ENCODE measurements around the gene U2SURP.

The U2SURP gene

GRCh38 chr3:143090976-143091837 is 89.8 kb downstream of the U2SURP start:
- Histone ChIP-seq H3K4me3 (no peak overlapping the region), H3K27ac (no peak overlapping the region)

GRCh38 chr3:143092191-143092590 is 90.8 kb downstream of the U2SURP start:
- H3K4me3 ChIP-seq, result no peak overlapping the region
- H3K27ac ChIP-seq, result no peak overlapping the region

GRCh38 chr3:143095813-143096212 is 94.4 kb downstream of the U2SURP start:
- no peak overlapping the region for H3K4me3 ChIP-seq

GRCh38 chr3:143098032-143098764 is 96.8 kb downstream of the U2SURP start:
- H3K4me3 ChIP-seq, result no peak overlapping the region
- no peak overlapping the region for H3K27ac ChIP-seq

More at GRCh38 chr3:143095813-143096212, 94.4 kb downstream of the U2SURP start:
- no peak overlapping the region for H3K27ac ChIP-seq

- Histone ChIP-seq H3K27ac (no peak overlapping the region), H3K4me3 (no peak overlapping the region)
Observed at GRCh38 chr3:143099210-143099609, 97.8 kb downstream of the U2SURP start.

- no peak overlapping the region for H3K27ac ChIP-seq
- H3K4me3 ChIP-seq, result no peak overlapping the region
Observed at GRCh38 chr3:143099690-143100089, 98.3 kb downstream of the U2SURP start.

- Histone ChIP-seq H3K4me3 (no peak overlapping the region), H3K27ac (no peak overlapping the region)
Observed at GRCh38 chr3:143100451-143100850, 99.1 kb downstream of the U2SURP start.

- no peak overlapping the region for H3K27ac ChIP-seq
Observed at GRCh38 chr3:143101792-143102381, 100.5 kb downstream of the U2SURP start.

GRCh38 chr3:143103652-143104051 is 102.3 kb downstream of the U2SURP start:
- H3K4me3 ChIP-seq, result no peak overlapping the region
- no peak overlapping the region for H3K27ac ChIP-seq

More at GRCh38 chr3:143101792-143102381, 100.5 kb downstream of the U2SURP start:
- no peak overlapping the region for H3K4me3 ChIP-seq

- Histone ChIP-seq H3K27ac (no peak overlapping the region), H3K4me3 (no peak overlapping the region)
Observed at GRCh38 chr3:143105170-143105569, 103.8 kb downstream of the U2SURP start.

- H3K4me3 ChIP-seq, result no peak overlapping the region
- H3K27ac ChIP-seq, result no peak overlapping the region
Observed at GRCh38 chr3:143109861-143110260, 108.5 kb downstream of the U2SURP start.
